AG08395 (cell line): ENCODE results near the gene ARHGAP42.
A peak's percentile ranks its signal among the peaks of the same experiment; 100 is the strongest.

Source experiments
- DNase-seq: peaks from one replicate; pipeline ENCODE4 v3.0.0; 2012; ENCODE audit warnings: mixed read lengths, low spot score

The ARHGAP42 gene

GRCh38 chr11:100681064-100681502, 6.0 kb upstream of the ARHGAP42 start:
- peak; percentile 28 for DNase-seq

- DNase-seq = peak; percentile 50
These were observed 4.7 kb upstream of the ARHGAP42 start for GRCh38 chr11:100682247-100682969.

- DNase-seq = no peak
These were observed 4.0 kb upstream of the ARHGAP42 start for GRCh38 chr11:100683126-100683525.

- DNase-seq = no peak
These were observed 2.7 kb upstream of the ARHGAP42 start for GRCh38 chr11:100684101-100685065.

GRCh38 chr11:100686476-100687053, 523 bp upstream of the ARHGAP42 start:
- DNase-seq = no peak

- peak; percentile 72 for DNase-seq
These were observed 725 bp downstream of the ARHGAP42 start for GRCh38 chr11:100687630-100688395.

GRCh38 chr11:100689141-100689540, 2.1 kb downstream of the ARHGAP42 start:
- no peak for DNase-seq

- no peak for DNase-seq
These were observed 5.0 kb downstream of the ARHGAP42 start for GRCh38 chr11:100691896-100692653.

GRCh38 chr11:100695911-100696310, 8.8 kb downstream of the ARHGAP42 start:
- DNase-seq = no peak

GRCh38 chr11:100703139-100703538, 16.1 kb downstream of the ARHGAP42 start:
- no peak for DNase-seq

- no peak for DNase-seq
These were observed 16.9 kb downstream of the ARHGAP42 start for GRCh38 chr11:100703801-100704575.

- no peak for DNase-seq
These were observed 18.4 kb downstream of the ARHGAP42 start for GRCh38 chr11:100705447-100705846.

- no peak for DNase-seq
These were observed 19.1 kb downstream of the ARHGAP42 start for GRCh38 chr11:100706179-100706578.

GRCh38 chr11:100709233-100709957, 22.3 kb downstream of the ARHGAP42 start:
- no peak for DNase-seq

GRCh38 chr11:100711984-100712383, 24.9 kb downstream of the ARHGAP42 start:
- no peak for DNase-seq

- DNase-seq = no peak
These were observed 25.5 kb downstream of the ARHGAP42 start for GRCh38 chr11:100712583-100712982.

- DNase-seq = no peak
These were observed 28.2 kb downstream of the ARHGAP42 start for GRCh38 chr11:100715165-100715761.

GRCh38 chr11:100716838-100717237, 29.8 kb downstream of the ARHGAP42 start:
- no peak for DNase-seq

- DNase-seq = no peak
These were observed 32.3 kb downstream of the ARHGAP42 start for GRCh38 chr11:100719362-100719761.
